OCI-LY3 (cell line): ENCODE results near the gene PHF14.
A peak's percentile ranks its signal among the peaks of the same experiment; 100 is the strongest.

Experiments
- H2AFZ ChIP-seq: fragments of 200-600, 300-600 bp; shearing (Covaris generic); 2 replicates; pipeline ENCODE4 v1.6.0; 2014; ENCODE audit warnings: antibody characterized with exemption, low read depth, low read length
- H3K27ac ChIP-seq: fragments of 200-600, 300-600 bp; sonication (generic); 2 replicates; pipeline ENCODE4 v1.5.1; 2014; ENCODE audit warnings: mild to moderate bottlenecking, low read length, moderate library complexity, mixed read lengths
- H3K27me3 ChIP-seq: fragments of 200-600, 300-600 bp; sonication (generic); 2 replicates; pipeline ENCODE4 v1.6.1; 2014; ENCODE audit warnings: low read depth, low read length, mixed read lengths
- H3K36me3 ChIP-seq: fragments of 200-600, 300-600 bp; sonication (generic); replicated peaks from 2 replicates; pipeline ENCODE3; 2014; ENCODE audit warnings: low read depth, low read length, mixed read lengths
- H3K4me1 ChIP-seq: fragments of 300-600, 200-600 bp; sonication (generic); 2 replicates; pipeline ENCODE4 v1.6.1; 2014; ENCODE audit warnings: low read length, mixed read lengths
- H3K4me2 ChIP-seq: fragments of 200-600, 300-600 bp; sonication (generic); 2 replicates; pipeline ENCODE4 v1.6.1; 2014; ENCODE audit warnings: low read length, mixed read lengths
- H3K4me3 ChIP-seq: fragments of 300-600, 200-600 bp; sonication (generic); 2 replicates; pipeline ENCODE4 v1.5.1; 2014; ENCODE audit warnings: antibody characterized with exemption, mild to moderate bottlenecking, low read length, moderate library complexity
- H3K79me2 ChIP-seq: fragments of 300-600, 200-600 bp; shearing (Covaris generic); 2 replicates; pipeline ENCODE4 v1.6.1; 2014; ENCODE audit warnings: mild to moderate bottlenecking, low read length, mixed read lengths
- H3K9ac ChIP-seq: fragments of 300-600, 200-600 bp; shearing (Covaris generic); 2 replicates; pipeline ENCODE4 v1.6.0; 2014; ENCODE audit warnings: mild to moderate bottlenecking, low read length, moderate library complexity
- H3K9me3 ChIP-seq: fragments of 200-600, 300-600 bp; shearing (Covaris generic); 2 replicates; pipeline ENCODE4 v1.6.1; 2014; ENCODE audit warnings: low read length, mixed read lengths; ENCODE audit not compliant: insufficient read depth
- H4K20me1 ChIP-seq: fragments of 200-600, 300-600 bp; sonication (generic); 2 replicates; pipeline ENCODE4 v1.6.1; 2016; ENCODE audit warnings: low read length, mixed read lengths; ENCODE audit not compliant: insufficient read depth
- CTCF ChIP-seq: fragments of 200-600, 300-600 bp; sonication (generic); IDR thresholded peaks from 2 replicates; pipeline ENCODE4 v1.5.1; 2014; ENCODE audit warnings: antibody characterized with exemption, low read length, low read depth
- EZH2phosphoT487 ChIP-seq: fragments of 200-600 bp; shearing (Covaris generic); IDR thresholded peaks from 2 replicates; pipeline ENCODE4 v1.6.1; 2018; ENCODE audit warnings: antibody characterized with exemption, mixed run types, low read depth

The PHF14 gene

GRCh38 chr7:11141541-11141940 is 167.9 kb downstream of the PHF14 start:
- Histone ChIP-seq H3K27me3 (no peaks in the 10 kb centered on the region), H3K9ac (no peak overlapping the region), H3K79me2 (no peaks in the 10 kb centered on the region), H3K9me3 (no peaks in the 10 kb centered on the region), H2AFZ (no peak overlapping the region), H3K36me3 (peaks cover 4% of the 10 kb centered on the region), H4K20me1 (no peaks in the 10 kb centered on the region), H3K4me3 (no peak overlapping the region), H3K27ac (no peak overlapping the region), H3K4me1 (0 out of 2 replicates have a peak, but pooled peaks cover 4% of the 10 kb centered on the region), H3K4me2 (no peak overlapping the region)
- TF ChIP-seq EZH2phosphoT487 (no peak), CTCF (no peak)

GRCh38 chr7:11153694-11154093 is 180.0 kb downstream of the PHF14 start:
- TF ChIP-seq CTCF (peak; percentile 14), EZH2phosphoT487 (no peak)
- Histone ChIP-seq H3K27me3 (no peaks in the 10 kb centered on the region), H3K36me3 (no peaks in the 10 kb centered on the region), H3K4me2 (no peak overlapping the region), H3K27ac (no peak overlapping the region), H4K20me1 (no peaks in the 10 kb centered on the region), H2AFZ (no peak overlapping the region), H3K4me3 (no peak overlapping the region), H3K9me3 (no peaks in the 10 kb centered on the region), H3K9ac (no peak overlapping the region), H3K79me2 (no peaks in the 10 kb centered on the region), H3K4me1 (no peaks in the 10 kb centered on the region)

GRCh38 chr7:11155883-11156282 is 182.2 kb downstream of the PHF14 start:
- no peak overlapping the region for H3K27ac ChIP-seq

GRCh38 chr7:11161499-11161898 is 187.8 kb downstream of the PHF14 start:
- TF ChIP-seq EZH2phosphoT487 (no peak), CTCF (no peak)
- Histone ChIP-seq H3K79me2 (no peaks in the 10 kb centered on the region), H3K27ac (no peak overlapping the region), H4K20me1 (no peaks in the 10 kb centered on the region), H3K9ac (no peak overlapping the region), H3K4me2 (no peak overlapping the region), H3K9me3 (no peaks in the 10 kb centered on the region), H3K4me1 (no peaks in the 10 kb centered on the region), H3K36me3 (no peaks in the 10 kb centered on the region), H2AFZ (no peak overlapping the region), H3K4me3 (no peak overlapping the region), H3K27me3 (no peaks in the 10 kb centered on the region)

More at GRCh38 chr7:11155883-11156282, 182.2 kb downstream of the PHF14 start:
- H3K36me3 ChIP-seq = no peaks in the 10 kb centered on the region
- no peak overlapping the region for H3K4me3 ChIP-seq
- no peak for TF ChIP-seq EZH2phosphoT487
- no peak for TF ChIP-seq CTCF
- no peak overlapping the region for H3K4me2 ChIP-seq
- H3K4me1 ChIP-seq = no peaks in the 10 kb centered on the region
- H3K9me3 ChIP-seq = no peaks in the 10 kb centered on the region
- H3K27me3 ChIP-seq = no peaks in the 10 kb centered on the region
- no peaks in the 10 kb centered on the region for H3K79me2 ChIP-seq
- no peaks in the 10 kb centered on the region for H4K20me1 ChIP-seq
- H3K9ac ChIP-seq = no peak overlapping the region
- H2AFZ ChIP-seq = no peak overlapping the region
